ENCODE measurements around the gene ISL2.

The ISL2 gene

DNA sequence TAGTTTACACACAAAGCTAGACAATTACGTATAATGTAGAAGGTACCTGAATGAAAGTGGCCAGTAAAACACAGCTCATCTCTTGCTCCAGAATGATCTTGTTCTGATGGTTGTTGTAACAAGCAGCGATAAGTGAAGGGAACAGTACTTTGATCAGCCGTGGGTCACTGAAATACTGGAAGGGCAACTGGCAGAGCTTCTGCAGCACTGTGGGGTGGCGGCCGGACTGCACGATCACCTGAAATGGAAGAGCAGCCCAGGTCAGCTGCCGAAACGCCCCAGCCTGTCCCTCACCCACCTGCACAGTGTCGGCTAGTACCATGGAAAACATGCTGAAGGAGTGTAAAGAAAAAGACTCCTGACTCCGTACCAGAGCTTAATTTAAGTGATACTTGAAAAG is 17.3 kb downstream of the ISL2 start:
- Histone ChIP-seq H4K20me1 (ENCODE audit: insufficient read depth) (no peaks in the 10 kb centered on the region), H3K79me2 (ENCODE audit: insufficient read depth, low read depth) (no peaks in the 10 kb centered on the region), H3K36me3 (ENCODE audit: insufficient read depth) (no peaks in the 10 kb centered on the region), H2AFZ (ENCODE audit: low read depth) (no peak overlapping the region), H3K4me1 (ENCODE audit: low read depth, poor library complexity, severe bottlenecking) (no peaks in the 10 kb centered on the region), H3K27ac (no peak overlapping the region), H3K4me3 (IDR thresholded peaks at IDR 0.05; ENCODE audit: insufficient read depth, low read depth, low read length) (no peak overlapping the region), H3K27me3 (ENCODE audit: insufficient read depth, low read depth) (no peaks in the 10 kb centered on the region), H3K4me2 (no peak overlapping the region), H3K9ac (no peak overlapping the region)
- TF ChIP-seq CTCF (conservative IDR thresholded peaks at IDR 0.05; ENCODE audit: low read depth, low read length): no peak

DNA sequence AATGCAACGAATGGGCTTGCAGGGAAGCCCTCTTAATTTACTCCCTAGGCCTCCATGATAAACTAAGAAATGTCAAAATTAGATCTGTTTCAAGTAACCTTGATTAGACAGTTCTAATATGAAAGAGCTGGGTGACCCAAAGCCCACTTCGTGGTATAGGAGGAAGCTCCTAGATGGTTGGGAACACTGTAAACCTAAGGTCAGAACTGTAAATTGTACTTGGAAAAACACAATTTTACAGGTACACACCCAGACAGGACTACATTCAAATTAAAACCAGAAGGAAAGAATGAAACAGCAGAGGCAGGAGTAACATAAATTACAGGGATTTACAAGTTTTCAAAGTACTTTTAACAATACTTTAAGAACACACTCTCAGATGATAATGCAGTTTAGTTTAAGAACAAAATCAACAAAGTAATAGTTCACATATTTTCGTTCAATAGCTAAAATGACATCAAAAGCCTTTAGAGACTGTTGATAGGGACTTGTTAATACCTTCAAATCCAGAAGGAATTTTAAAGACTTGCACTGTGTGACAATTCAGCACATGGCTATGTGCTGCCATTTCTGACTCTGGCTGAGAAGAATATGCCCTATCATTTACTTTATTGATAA is 18.4 kb downstream of the ISL2 start:
- Histone ChIP-seq H3K4me1 (ENCODE audit: low read depth, poor library complexity, severe bottlenecking) (no peaks in the 10 kb centered on the region), H3K4me2 (no peak overlapping the region), H3K36me3 (ENCODE audit: insufficient read depth) (no peaks in the 10 kb centered on the region), H4K20me1 (ENCODE audit: insufficient read depth) (no peaks in the 10 kb centered on the region), H2AFZ (ENCODE audit: low read depth) (no peak overlapping the region), H3K27ac (no peak overlapping the region), H3K27me3 (ENCODE audit: insufficient read depth, low read depth) (no peaks in the 10 kb centered on the region), H3K9ac (no peak overlapping the region), H3K79me2 (ENCODE audit: insufficient read depth, low read depth) (no peaks in the 10 kb centered on the region), H3K4me3 (IDR thresholded peaks at IDR 0.05; ENCODE audit: insufficient read depth, low read depth, low read length) (no peak overlapping the region)
- TF ChIP-seq CTCF (conservative IDR thresholded peaks at IDR 0.05; ENCODE audit: low read depth, low read length): no peak

- H3K4me3 ChIP-seq (IDR thresholded peaks at IDR 0.05; ENCODE audit: insufficient read depth, low read depth, low read length): no peak overlapping the region
- no peaks in the 10 kb centered on the region for H3K4me1 ChIP-seq (ENCODE audit: low read depth, poor library complexity, severe bottlenecking)
- H4K20me1 ChIP-seq (ENCODE audit: insufficient read depth): no peaks in the 10 kb centered on the region
- no peaks in the 10 kb centered on the region for H3K79me2 ChIP-seq (ENCODE audit: insufficient read depth, low read depth)
- no peaks in the 10 kb centered on the region for H3K36me3 ChIP-seq (ENCODE audit: insufficient read depth)
- H3K27me3 ChIP-seq (ENCODE audit: insufficient read depth, low read depth): no peaks in the 10 kb centered on the region
- TF ChIP-seq CTCF (conservative IDR thresholded peaks at IDR 0.05; ENCODE audit: low read depth, low read length): no peak
- no peak overlapping the region for H3K4me2 ChIP-seq
- no peak overlapping the region for H3K27ac ChIP-seq
- no peak overlapping the region for H3K9ac ChIP-seq
- H2AFZ ChIP-seq (ENCODE audit: low read depth): no peak overlapping the region
Observed at GRCh38 chr15:76358453-76358852, 21.9 kb downstream of the ISL2 start.

DNA sequence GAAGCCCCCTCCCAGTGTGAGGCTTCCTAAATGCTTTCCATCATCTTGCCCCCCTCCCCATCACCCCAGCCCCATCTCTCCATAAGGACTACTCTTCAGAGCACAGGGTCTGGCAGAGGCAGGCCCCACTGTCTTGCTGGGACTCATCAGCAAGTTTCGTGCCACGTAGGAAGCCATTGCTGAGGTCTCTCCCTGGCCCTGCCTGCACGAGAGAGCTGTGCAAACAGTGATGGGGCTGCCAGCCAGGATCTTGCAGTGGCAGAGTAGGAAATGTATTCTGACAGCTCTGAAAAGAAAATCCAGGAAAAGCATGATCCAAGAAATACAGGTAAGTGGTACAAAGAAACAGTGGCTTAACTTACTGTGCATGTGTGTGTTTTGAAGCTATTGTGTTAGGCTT is 22.6 kb downstream of the ISL2 start:
- Histone ChIP-seq H3K36me3 (ENCODE audit: insufficient read depth) (no peaks in the 10 kb centered on the region), H3K9ac (no peak overlapping the region), H4K20me1 (ENCODE audit: insufficient read depth) (no peaks in the 10 kb centered on the region), H3K27ac (no peak overlapping the region), H3K4me3 (IDR thresholded peaks at IDR 0.05; ENCODE audit: insufficient read depth, low read depth, low read length) (no peak overlapping the region), H2AFZ (ENCODE audit: low read depth) (no peak overlapping the region), H3K27me3 (ENCODE audit: insufficient read depth, low read depth) (no peaks in the 10 kb centered on the region), H3K79me2 (ENCODE audit: insufficient read depth, low read depth) (no peaks in the 10 kb centered on the region), H3K4me2 (no peak overlapping the region), H3K4me1 (ENCODE audit: low read depth, poor library complexity, severe bottlenecking) (no peaks in the 10 kb centered on the region)
- TF ChIP-seq CTCF (conservative IDR thresholded peaks at IDR 0.05; ENCODE audit: low read depth, low read length): no peak
